Glutamatergic neuron (in vitro differentiated cells): ENCODE data around the gene PCDH9. TPM values are rescaled to one million over a fixed set of nuclear protein-coding genes. Genes with fewer than 3 reads are reported as not detected.

Source experiments
- DNase-seq: peaks from one replicate; pipeline ENCODE4 v3.0.0; 2022
- H3K27ac Mint-ChIP-seq: one replicate; pipeline ENCODE4 v1.8.0; 2020; ENCODE audit warnings: mild to moderate bottlenecking, mixed read lengths, inconsistent platforms; ENCODE audit not compliant: unreplicated experiment
- H3K27me3 Mint-ChIP-seq: one replicate; pipeline ENCODE4 v1.8.0; 2020; ENCODE audit warnings: mild to moderate bottlenecking, moderate library complexity, mixed read lengths, inconsistent platforms; ENCODE audit not compliant: unreplicated experiment
- H3K36me3 Mint-ChIP-seq: one replicate; pipeline ENCODE4 v1.8.0; 2020; ENCODE audit warnings: mild to moderate bottlenecking, mixed read lengths, inconsistent platforms; ENCODE audit not compliant: unreplicated experiment
- H3K4me1 Mint-ChIP-seq: one replicate; pipeline ENCODE4 v1.8.0; 2020; ENCODE audit warnings: mild to moderate bottlenecking, low read depth, mixed read lengths, inconsistent platforms; ENCODE audit not compliant: unreplicated experiment
- H3K4me3 Mint-ChIP-seq: one replicate; pipeline ENCODE4 v1.8.0; 2020; ENCODE audit warnings: mild to moderate bottlenecking, mixed read lengths, inconsistent platforms; ENCODE audit not compliant: unreplicated experiment
- H3K9me3 Mint-ChIP-seq: one replicate; pipeline ENCODE4 v1.8.0; 2020; ENCODE audit warnings: mild to moderate bottlenecking, moderate library complexity, mixed read lengths, inconsistent platforms; ENCODE audit not compliant: unreplicated experiment
- total RNA-seq: library from RNA; stranded (reverse); fragmentation: NEBNext Ultra II Directional; extraction: Animal tissue kit (Norgen Biotek cat#: 25700); gene quantifications from one replicate; pipeline ENCODE4 v1.2.1, GENCODE V29; 2021; ENCODE audit not compliant: unreplicated experiment
- TF ChIP-seq, protein P1 (sequence below): fragments of 200-600 bp; sonication (generic); IDR thresholded peaks from one replicate; pipeline ENCODE4 v1.5.0; 2021; ENCODE audit not compliant: partially characterized antibody, unreplicated experiment

The PCDH9 gene
- total RNA-seq, 1 donor from 2014 or later: 43.3 TPM

- peak overlapping the region; percentile 34 for H3K27ac Mint-ChIP-seq
- no peaks in the 10 kb centered on the region for H3K9me3 Mint-ChIP-seq
- H3K4me3 Mint-ChIP-seq: no peak overlapping the region
- no peaks in the 10 kb centered on the region for H3K36me3 Mint-ChIP-seq
- no peaks in the 10 kb centered on the region for H3K27me3 Mint-ChIP-seq
- H3K4me1 Mint-ChIP-seq: peaks cover 20% of the 10 kb centered on the region
- TF ChIP-seq, protein P1, sequence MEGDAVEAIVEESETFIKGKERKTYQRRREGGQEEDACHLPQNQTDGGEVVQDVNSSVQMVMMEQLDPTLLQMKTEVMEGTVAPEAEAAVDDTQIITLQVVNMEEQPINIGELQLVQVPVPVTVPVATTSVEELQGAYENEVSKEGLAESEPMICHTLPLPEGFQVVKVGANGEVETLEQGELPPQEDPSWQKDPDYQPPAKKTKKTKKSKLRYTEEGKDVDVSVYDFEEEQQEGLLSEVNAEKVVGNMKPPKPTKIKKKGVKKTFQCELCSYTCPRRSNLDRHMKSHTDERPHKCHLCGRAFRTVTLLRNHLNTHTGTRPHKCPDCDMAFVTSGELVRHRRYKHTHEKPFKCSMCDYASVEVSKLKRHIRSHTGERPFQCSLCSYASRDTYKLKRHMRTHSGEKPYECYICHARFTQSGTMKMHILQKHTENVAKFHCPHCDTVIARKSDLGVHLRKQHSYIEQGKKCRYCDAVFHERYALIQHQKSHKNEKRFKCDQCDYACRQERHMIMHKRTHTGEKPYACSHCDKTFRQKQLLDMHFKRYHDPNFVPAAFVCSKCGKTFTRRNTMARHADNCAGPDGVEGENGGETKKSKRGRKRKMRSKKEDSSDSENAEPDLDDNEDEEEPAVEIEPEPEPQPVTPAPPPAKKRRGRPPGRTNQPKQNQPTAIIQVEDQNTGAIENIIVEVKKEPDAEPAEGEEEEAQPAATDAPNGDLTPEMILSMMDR: no peak
- DNase-seq: no peak
Measured at GRCh38 chr13:66803013-66803807, 426.9 kb downstream of the PCDH9 start.

- DNase-seq: no peak
- H3K9me3 Mint-ChIP-seq: no peaks in the 10 kb centered on the region
- no peak overlapping the region for H3K4me3 Mint-ChIP-seq
- TF ChIP-seq, protein P1: no peak
- no peaks in the 10 kb centered on the region for H3K36me3 Mint-ChIP-seq
- H3K27ac Mint-ChIP-seq: no peak overlapping the region
- H3K4me1 Mint-ChIP-seq: peaks cover 19% of the 10 kb centered on the region
- H3K27me3 Mint-ChIP-seq: peaks cover 3% of the 10 kb centered on the region
Measured at GRCh38 chr13:66795636-66796035, 434.5 kb downstream of the PCDH9 start.

DNA sequence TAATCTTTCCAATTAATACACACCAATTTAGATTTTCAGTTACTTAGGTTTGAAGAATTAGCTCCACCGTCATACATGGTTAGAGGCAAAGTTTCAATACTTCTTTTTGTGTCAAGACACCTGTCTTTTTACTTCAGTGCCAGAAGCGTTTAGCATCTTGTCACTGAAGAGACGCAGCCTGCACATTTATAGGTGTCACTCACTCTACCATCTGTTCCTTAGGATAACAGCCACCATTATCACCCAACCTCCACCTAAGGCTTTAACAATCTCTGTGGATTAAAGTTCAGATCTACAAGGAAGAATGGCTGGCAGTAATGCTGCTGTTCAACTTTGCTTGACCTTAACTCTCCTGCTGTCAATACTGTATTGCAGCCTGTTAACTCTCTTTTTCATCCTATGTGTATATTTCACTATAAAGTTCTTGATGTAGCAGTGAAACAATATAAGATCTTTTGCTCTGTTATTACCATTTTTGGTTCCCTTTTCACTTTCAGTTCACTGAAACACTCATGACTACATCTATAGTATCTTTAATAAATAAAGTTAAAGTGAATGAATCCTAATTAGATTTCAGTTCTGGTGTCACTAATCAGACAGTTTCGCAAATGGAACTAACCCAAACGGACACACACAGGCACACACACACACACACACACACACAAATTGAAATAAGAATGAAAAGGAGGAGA lies 435.6 kb downstream of the PCDH9 start:
- TF ChIP-seq, protein P1: no peak
- peaks cover 3% of the 10 kb centered on the region for H3K27me3 Mint-ChIP-seq
- H3K36me3 Mint-ChIP-seq: no peaks in the 10 kb centered on the region
- peaks cover 21% of the 10 kb centered on the region for H3K4me1 Mint-ChIP-seq
- H3K27ac Mint-ChIP-seq: peak overlapping the region; percentile 66
- no peak for DNase-seq
- no peaks in the 10 kb centered on the region for H3K9me3 Mint-ChIP-seq
- H3K4me3 Mint-ChIP-seq: peak overlapping the region; percentile 40

GRCh38 chr13:66790861-66791260 lies 439.3 kb downstream of the PCDH9 start:
- TF ChIP-seq, protein P1: no peak
- H3K4me1 Mint-ChIP-seq: peaks cover 25% of the 10 kb centered on the region
- no peaks in the 10 kb centered on the region for H3K36me3 Mint-ChIP-seq
- DNase-seq: no peak
- H3K27me3 Mint-ChIP-seq: peaks cover 3% of the 10 kb centered on the region
- no peak overlapping the region for H3K27ac Mint-ChIP-seq
- H3K4me3 Mint-ChIP-seq: no peak overlapping the region
- no peaks in the 10 kb centered on the region for H3K9me3 Mint-ChIP-seq

DNA sequence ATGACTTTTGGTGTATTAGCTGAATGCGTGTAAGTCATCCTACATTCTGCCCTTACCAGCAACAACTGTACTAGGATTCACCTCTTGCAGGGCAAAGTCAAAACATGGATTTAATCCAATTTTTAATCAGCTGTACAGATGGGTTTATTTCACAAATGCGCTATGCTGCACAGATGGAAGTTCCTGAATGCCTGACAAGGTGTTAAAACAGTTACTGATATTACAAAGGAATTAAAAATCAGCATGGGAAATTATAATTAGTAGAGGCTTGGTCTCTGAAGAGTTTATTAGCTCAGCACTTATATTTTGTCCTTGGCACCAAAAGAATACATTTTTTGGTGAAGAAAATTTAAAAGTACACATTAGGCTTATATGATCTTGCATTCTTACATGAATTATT lies 448.9 kb downstream of the PCDH9 start:
- DNase-seq: no peak
- no peaks in the 10 kb centered on the region for H3K9me3 Mint-ChIP-seq
- no peak overlapping the region for H3K4me3 Mint-ChIP-seq
- no peaks in the 10 kb centered on the region for H3K27me3 Mint-ChIP-seq
- H3K36me3 Mint-ChIP-seq: peaks cover 4% of the 10 kb centered on the region
- no peak overlapping the region for H3K27ac Mint-ChIP-seq
- TF ChIP-seq, protein P1: no peak
- peaks cover 2% of the 10 kb centered on the region for H3K4me1 Mint-ChIP-seq
